Jurkat, Clone E6-1 (cell line): ENCODE data around the gene STARD9.
A peak's percentile ranks its signal among the peaks of the same experiment; 100 is the strongest.
"Not testable (repeated sequence)": the region's sequence is repeated elsewhere in the genome, so short reads cannot be mapped to it uniquely, and the experiment has no call there.

Experiments
- DNase-seq: peaks from one replicate; pipeline ENCODE4 v3.0.0-alpha.2; 2011; ENCODE audit warnings: low read depth, low spot score
- H3K4me3 ChIP-seq: 2 replicates; pipeline ENCODE4 v1.5.1; 2011; ENCODE audit warnings: mild to moderate bottlenecking, low read length, control low read depth, moderate library complexity

STARD9 gene

DNA sequence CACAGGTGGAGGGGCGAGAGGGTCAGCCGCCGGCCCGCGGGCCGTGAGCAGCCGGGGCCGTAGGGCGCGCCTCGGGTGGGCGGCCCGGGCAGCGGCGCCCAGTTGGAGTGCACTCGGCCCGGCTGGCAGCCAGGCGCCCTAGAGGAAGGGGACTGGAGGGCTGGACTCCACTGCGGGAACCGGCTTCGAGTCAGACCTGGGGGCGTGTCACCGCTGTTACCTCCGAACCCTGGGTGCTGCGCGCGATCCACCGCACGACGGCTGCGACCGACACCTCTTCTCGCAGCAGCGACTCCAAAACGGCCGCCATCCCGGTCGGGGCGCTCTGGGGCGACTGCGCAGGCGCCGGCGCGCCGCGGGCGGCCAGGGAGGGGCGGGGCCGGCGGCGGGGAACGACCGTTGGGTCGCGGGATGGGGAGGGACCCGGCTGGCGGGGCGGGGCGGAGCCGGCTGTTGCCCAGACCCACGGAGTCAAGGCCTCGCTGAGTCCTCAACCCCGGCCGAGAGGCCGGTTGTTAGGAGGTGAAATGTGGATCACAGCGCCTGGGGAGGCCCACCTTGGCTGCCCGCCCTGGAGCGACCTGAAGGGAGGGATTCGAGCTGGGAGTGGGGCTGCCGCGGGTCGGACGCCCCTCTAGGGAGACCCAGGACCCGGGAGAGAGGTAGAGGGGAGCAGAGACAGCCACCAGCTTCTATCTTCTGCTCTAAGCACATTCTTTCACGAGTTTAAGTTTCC lies 161.6 kb downstream of the STARD9 start, which contains the start of gene CDAN1:
Gene CDAN1, minus strand, starts transcription at position 336 of the 736 bp plus-strand sequence. Its CDS starts 26 bp downstream, at position 310.
- peak within 1 kb of the TSS; percentile 72 for H3K4me3 ChIP-seq
- peak; percentile 56 for DNase-seq

DNA sequence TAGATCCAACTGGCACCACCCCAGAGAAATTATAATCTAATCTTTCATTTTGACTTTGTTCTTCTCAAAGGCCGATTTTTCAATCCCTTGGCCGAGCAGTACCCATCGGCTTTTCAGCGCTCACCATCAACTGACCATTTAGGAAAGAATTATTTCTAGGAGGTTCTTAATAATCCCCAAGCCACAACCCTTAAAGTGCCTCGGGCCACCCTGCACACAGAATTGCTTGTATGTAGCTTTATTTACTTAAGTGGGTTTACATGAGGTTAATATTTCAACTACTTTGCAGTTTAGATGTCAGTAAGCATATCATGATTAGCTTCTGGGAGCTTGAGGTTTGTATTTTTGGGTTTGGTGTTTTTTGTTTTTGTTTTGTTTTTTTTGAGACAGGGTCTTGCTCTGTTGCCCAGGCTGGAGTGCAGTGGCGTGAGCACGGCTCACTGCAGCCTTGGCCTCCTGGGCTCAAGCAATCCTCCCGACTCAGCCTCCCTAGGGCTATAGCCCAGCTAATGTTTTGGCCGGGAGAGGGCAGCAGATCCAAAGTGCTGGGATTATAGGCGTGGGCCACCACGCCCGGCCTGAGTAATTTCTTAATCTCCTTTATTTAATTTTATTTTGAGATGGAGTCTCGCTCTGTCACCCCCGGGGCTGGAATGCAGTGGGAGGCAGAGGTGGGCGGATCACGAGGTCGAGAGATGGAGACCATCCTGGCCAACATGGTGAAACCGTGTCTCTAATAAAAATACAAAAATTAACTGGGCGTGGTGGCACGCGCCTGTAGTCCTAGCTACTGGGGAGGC lies 162.3 kb downstream of the STARD9 start:
- peak overlapping the region; percentile 72 for H3K4me3 ChIP-seq
- DNase-seq = no peak

DNA sequence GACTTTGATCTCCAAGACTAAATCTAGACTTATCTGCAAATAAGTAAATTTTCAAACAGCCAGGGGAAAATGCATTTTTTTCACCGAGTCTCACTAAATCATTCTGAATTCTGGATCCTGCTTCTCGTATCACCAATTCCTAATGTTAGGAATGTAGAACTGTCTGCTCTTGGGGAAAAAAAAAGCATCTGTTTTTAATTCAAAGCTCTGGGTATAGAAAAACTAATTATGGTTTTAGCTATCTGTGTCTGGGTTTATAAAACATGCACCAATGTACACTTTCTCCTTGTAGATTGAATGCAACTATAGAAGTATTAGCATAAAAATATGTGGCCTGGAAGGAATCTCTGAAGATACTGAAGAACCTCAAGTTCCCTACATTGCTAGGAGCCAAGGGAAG lies 166.3 kb downstream of the STARD9 start:
- H3K4me3 ChIP-seq = no peak overlapping the region
- no peak for DNase-seq

DNA sequence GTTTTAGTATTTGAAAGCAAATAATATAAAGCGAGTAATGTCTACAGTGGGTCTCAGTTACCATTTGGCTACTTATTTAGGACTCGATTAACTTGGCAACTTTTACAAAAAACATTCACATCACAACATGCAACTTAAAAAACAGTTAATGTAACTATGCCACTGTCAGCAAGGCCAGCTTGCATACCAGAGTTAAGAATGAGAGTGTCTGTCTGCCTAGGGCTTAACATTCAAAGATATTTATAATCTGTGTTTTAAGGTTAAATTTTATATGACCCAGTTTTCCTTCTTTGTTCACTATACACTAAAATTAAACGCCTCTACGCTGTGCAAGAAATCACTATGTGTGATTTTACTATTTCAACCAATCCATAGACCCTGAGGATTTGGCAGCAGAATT lies 166.7 kb downstream of the STARD9 start:
- no peak overlapping the region for H3K4me3 ChIP-seq
- DNase-seq = no peak

DNA sequence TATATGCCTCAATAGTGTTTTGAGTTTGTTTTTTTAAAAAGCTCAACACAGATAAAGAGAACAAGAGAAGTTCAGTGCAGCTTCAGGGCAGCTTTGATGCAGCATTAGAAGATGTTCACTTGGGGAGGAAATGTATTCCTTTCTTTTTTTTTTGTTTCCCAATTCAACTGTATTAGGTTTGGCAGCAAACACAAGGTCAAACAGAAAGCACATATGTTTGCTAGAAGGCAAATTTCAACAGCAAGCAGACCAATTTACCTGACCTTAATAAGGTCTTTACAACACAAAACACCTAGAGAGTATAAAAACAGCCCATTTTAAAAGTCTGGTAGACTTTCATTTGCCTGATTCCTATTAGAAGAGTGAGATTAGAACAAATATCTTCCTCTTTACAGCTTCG lies 168.8 kb downstream of the STARD9 start:
- no peak for DNase-seq
- H3K4me3 ChIP-seq = no peak overlapping the region

DNA sequence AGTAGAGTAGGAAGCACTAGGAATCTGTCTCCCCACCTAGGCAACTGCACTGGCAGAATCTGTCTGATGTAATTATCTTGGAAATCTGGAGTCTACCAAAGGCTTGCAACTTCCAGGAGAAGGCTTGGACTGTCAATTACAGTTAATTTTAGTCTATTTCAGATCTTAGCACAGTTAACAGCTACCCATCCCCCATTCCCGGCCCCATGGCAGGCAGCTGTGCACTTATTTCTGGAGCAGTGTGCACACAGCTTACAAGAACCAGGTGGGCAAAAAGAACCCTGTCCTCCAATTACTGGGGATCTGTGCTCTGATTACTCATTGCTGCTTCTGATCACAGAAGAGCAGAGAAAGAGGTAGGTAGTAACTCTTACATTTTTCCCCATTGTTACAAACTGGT lies 173.9 kb downstream of the STARD9 start:
- no peak for DNase-seq
- no peak overlapping the region for H3K4me3 ChIP-seq

DNA sequence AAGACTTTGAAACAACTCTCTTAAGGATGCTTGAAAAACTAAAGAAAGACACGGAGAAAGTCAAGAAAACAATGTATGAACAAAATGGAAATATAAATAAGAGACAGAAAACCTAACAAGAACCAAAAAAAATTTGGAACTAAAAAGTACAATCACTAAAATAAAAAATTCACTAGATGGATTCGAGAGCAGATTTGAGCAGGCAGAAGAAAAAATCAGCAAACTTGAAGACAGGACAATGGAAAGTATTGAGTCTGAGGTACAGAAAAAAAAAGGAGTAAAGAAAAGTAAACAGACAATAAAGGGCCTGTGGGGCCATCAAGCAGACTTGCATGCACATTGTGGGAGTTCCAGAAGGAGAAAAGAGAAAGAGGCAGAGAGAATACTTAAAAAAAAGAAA lies 174.9 kb downstream of the STARD9 start:
- H3K4me3 ChIP-seq = no peak overlapping the region
- DNase-seq = no peak

DNA sequence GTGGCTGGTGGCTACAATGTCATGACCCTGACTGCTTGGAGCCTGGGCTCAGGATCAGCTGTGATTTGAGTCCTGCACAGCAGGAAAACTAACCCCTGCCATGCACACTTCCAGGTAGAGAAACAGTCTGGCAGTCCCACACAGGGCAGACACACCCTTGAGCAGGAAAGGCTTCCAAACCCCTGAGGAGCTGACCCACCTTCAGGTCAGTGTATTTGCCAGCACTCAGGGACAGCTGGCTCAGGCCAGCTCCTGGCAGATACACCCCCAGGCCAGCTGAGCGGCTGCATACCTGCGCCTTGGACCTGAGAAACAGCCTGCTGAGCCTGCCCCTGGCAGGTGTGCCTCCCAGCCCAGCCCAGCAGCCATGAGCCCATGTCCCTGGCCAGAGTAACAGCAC lies 183.7 kb downstream of the STARD9 start:
- H3K4me3 ChIP-seq = no peak overlapping the region
- no peak for DNase-seq

DNA sequence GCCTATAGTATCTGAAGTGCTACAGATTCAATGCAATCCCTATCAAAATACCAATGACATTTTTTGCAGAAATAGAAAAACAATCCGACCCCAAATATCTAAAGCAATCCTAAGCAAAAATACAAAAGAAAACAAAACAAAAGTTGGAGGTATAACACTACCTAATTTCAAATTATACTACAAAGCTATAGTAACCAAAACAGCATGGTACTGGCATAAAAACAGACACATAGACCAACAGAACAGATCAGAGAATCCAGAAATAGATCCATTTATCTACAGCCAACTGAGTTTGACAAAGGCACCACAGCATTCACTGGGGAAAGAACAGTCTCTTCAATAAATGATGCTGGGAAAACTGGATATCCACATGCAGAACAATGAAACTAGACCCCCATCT lies 185.4 kb downstream of the STARD9 start:
- no peak overlapping the region for H3K4me3 ChIP-seq
- no peak for DNase-seq

DNA sequence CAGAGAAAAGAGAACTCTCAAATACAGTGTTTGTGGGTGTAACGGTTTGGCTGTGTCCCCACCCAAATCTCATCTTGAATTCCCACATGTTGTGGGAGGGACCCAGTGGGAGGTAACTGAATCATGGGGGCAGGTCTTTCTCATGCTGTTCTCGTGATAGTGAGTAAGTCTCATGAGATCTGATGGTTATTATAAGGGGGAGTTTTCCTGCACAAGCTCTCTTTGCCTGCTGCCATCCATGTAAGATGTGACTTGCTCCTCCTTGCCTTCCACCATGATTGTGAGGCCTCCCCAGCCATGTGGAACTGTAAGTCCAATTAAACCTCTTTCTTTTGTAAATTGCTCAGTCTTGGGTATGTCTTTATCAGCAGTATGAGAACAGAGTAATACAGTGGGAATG lies 186.4 kb downstream of the STARD9 start:
- not testable (repeated sequence) for DNase-seq, H3K4me3 ChIP-seq

DNA sequence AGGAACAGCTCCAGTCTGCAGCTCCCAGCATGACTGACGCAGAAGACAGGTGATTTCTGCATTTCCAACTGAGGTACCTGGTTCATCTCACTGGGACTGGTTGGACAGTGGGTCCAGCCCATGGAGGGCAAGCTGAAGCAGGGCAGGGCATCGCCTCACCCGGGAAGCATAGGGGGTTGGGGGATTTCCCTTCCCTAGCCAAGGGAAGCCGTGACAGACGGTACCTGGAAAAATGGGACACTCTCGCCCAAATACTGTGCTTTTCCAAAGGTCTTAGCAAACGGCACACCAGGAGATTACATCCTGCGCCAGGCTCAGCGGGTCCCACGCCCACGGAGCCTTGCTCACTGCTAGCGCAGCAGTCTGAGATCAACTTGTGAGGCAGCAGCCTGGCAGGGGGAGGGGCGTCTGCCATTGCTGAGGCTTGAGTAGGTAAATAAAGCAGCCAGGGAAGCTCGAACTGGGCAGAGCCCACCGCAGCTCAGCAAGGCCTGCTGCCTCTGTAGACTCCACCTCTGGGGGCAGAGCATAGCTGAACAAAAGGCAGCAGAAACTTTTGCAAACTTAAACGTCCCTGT lies 188.8 kb downstream of the STARD9 start:
- H3K4me3 ChIP-seq, DNase-seq: not testable (repeated sequence)

DNA sequence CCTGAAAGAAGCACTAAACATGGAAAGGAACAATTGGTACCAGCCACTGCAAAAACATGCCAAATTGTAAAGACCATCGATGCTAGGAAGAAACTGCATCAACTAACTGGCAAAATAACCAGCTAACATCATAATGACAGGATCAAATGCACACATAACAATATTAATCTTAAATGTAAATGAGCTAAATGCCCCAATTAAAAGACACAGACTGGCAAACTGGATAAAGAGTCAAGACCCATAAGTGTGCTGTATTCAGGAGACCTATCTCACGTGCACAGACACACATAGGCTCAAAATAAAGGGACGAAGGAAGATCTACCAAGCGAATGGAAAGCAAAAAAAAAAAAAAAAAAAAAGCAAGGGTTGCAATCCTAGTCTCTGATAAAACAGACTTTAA lies 190.7 kb downstream of the STARD9 start:
- H3K4me3 ChIP-seq, DNase-seq: not testable (repeated sequence)
